ENCODE results near the gene B3GAT1. TPM values are rescaled to one million over a fixed set of nuclear protein-coding genes. Genes with fewer than 3 reads are reported as not detected.

B3GAT1 gene
- total RNA-seq, 2 experiments from 2014 or later = 0.14 to 0.22 TPM

DNA sequence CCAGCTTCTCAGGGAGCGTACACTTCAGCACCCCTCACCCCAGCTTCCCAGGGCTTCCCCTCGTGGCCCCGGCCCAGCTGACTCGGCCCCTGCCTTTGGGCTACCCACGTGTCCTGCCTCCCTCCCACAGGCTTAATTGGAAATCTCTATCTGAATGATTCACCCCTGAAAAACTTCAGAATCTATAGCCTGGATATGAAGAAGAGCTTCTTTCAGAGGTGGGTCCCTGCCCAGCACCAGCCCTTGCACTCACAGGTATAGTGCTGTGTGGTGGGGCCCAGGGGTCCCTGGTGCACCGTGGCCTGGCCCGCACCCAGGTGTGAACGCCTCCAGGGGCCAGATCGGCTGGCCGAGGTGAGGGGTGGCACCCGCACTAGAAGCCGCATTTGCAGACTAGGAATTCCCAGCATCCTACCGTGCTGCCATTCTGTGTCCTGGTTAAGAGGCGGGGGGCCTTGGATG is 38.4 kb downstream of the B3GAT1 start:
- Histone ChIP-seq H3K9me3 (ENCODE audit: control insufficient read depth in 1 of 2, insufficient read depth in 1 of 2, low read length in 2 of 2) (no peaks in the 10 kb centered on the region), H3K36me3 (ENCODE audit: insufficient read depth, low read length) (no peaks in the 10 kb centered on the region), H3K4me1 (ENCODE audit: insufficient read depth, low read length) (no peaks in the 10 kb centered on the region), H3K27ac (ENCODE audit: low read depth in 1 of 2, low read length in 2 of 2) (no peak overlapping the region), H3K27me3 (ENCODE audit: control insufficient read depth in 1 of 2, insufficient read depth in 2 of 2, low read length in 2 of 2) (no peaks in the 10 kb centered on the region), H3K4me3 (ENCODE audit: low read length) (no peak overlapping the region)
- no peaks in the 10 kb centered on the region for H3K36me3 Mint-ChIP-seq (ENCODE audit: low read depth)
- no peaks in the 10 kb centered on the region for H3K27me3 Mint-ChIP-seq
- no peaks in the 10 kb centered on the region for H3K9me3 Mint-ChIP-seq
- DNase-seq (no peak), ATAC-seq (ENCODE audit: poor library complexity) (no peak)
- H3K27ac Mint-ChIP-seq = no peak overlapping the region
- H3K4me1 Mint-ChIP-seq (ENCODE audit: low read depth) = no peaks in the 10 kb centered on the region
- CTCF ChIA-PET = no interaction called here
- no peak overlapping the region for H3K4me3 Mint-ChIP-seq
- POLR2A ChIA-PET = no interaction called here
- intact Hi-C loops (cut with DNase I, micrococcal nuclease) = no loop called here
- TF ChIP-seq, protein P1, sequence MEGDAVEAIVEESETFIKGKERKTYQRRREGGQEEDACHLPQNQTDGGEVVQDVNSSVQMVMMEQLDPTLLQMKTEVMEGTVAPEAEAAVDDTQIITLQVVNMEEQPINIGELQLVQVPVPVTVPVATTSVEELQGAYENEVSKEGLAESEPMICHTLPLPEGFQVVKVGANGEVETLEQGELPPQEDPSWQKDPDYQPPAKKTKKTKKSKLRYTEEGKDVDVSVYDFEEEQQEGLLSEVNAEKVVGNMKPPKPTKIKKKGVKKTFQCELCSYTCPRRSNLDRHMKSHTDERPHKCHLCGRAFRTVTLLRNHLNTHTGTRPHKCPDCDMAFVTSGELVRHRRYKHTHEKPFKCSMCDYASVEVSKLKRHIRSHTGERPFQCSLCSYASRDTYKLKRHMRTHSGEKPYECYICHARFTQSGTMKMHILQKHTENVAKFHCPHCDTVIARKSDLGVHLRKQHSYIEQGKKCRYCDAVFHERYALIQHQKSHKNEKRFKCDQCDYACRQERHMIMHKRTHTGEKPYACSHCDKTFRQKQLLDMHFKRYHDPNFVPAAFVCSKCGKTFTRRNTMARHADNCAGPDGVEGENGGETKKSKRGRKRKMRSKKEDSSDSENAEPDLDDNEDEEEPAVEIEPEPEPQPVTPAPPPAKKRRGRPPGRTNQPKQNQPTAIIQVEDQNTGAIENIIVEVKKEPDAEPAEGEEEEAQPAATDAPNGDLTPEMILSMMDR (IDR thresholded peaks at IDR 0.05) = no peak

DNA sequence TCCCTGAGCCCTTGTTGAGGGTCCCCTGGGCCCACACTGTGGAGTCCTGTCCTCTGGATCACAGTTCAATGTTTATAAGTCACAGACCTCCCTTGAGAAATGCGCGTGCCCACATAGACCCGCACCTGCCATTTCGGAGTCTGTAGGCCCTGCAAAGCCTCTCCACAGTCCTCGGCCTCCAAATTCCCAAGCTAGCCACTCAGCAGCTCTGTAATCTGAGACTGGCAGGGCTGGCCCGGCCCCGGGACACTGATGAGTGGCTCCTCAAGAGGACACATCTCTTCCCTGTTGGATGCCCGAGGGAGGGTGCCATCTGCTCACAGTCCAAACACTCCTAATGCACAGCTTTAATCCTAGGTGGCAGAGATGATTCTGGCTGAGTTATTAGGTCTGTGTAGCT is 39.1 kb downstream of the B3GAT1 start:
- no peak overlapping the region for H3K27ac Mint-ChIP-seq
- no peaks in the 10 kb centered on the region for H3K9me3 ChIP-seq (ENCODE audit: control insufficient read depth in 1 of 2, insufficient read depth in 1 of 2, low read length in 2 of 2)
- no peaks in the 10 kb centered on the region for H3K9me3 Mint-ChIP-seq
- POLR2A ChIA-PET = no interaction called here
- no peaks in the 10 kb centered on the region for H3K36me3 Mint-ChIP-seq (ENCODE audit: low read depth)
- H3K4me3 ChIP-seq (ENCODE audit: low read length) = no peak overlapping the region
- no peaks in the 10 kb centered on the region for H3K27me3 ChIP-seq (ENCODE audit: control insufficient read depth in 1 of 2, insufficient read depth in 2 of 2, low read length in 2 of 2)
- ATAC-seq (ENCODE audit: poor library complexity) (no peak), DNase-seq (no peak)
- H3K27ac ChIP-seq (ENCODE audit: low read depth in 1 of 2, low read length in 2 of 2) = no peak overlapping the region
- intact Hi-C loops (cut with DNase I, micrococcal nuclease) = no loop called here
- H3K36me3 ChIP-seq (ENCODE audit: insufficient read depth, low read length) = no peaks in the 10 kb centered on the region
- no peaks in the 10 kb centered on the region for H3K4me1 ChIP-seq (ENCODE audit: insufficient read depth, low read length)
- TF ChIP-seq, protein P1 (IDR thresholded peaks at IDR 0.05) = no peak
- H3K27me3 Mint-ChIP-seq = no peaks in the 10 kb centered on the region
- CTCF ChIA-PET = no interaction called here
- H3K4me1 Mint-ChIP-seq (ENCODE audit: low read depth) = no peaks in the 10 kb centered on the region
- no peak overlapping the region for H3K4me3 Mint-ChIP-seq

DNA sequence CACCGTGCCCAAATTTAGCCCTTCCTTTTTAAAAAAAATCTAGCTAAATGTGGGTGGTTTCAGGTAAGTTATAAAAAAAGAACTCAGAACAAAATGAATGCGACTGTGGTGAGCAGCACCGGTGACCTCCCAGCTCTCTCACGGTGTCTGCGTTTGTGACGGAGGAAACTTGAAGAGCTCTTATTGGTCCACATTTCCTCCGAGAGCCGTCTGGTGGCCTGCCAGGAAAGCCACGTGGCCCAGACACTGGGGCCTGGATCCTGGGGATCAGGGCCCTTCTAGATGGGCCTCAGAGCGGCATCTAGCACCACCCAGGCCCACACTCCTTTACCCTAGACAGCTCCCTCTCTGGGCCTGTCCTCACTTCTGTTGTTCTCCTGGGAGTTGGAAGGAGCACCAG is 39.5 kb downstream of the B3GAT1 start:
- no peaks in the 10 kb centered on the region for H3K27me3 ChIP-seq (ENCODE audit: control insufficient read depth in 1 of 2, insufficient read depth in 2 of 2, low read length in 2 of 2)
- H3K27ac Mint-ChIP-seq = no peak overlapping the region
- no peak for ATAC-seq (ENCODE audit: poor library complexity)
- ChIA-PET CTCF (no interaction called here), POLR2A (no interaction called here)
- H3K4me1 ChIP-seq (ENCODE audit: insufficient read depth, low read length) = no peaks in the 10 kb centered on the region
- no peak overlapping the region for H3K4me3 Mint-ChIP-seq
- no peaks in the 10 kb centered on the region for H3K4me1 Mint-ChIP-seq (ENCODE audit: low read depth)
- DNase-seq = no peak
- intact Hi-C loops (cut with DNase I, micrococcal nuclease) = no loop called here
- H3K27ac ChIP-seq (ENCODE audit: low read depth in 1 of 2, low read length in 2 of 2) = no peak overlapping the region
- H3K27me3 Mint-ChIP-seq = no peaks in the 10 kb centered on the region
- no peaks in the 10 kb centered on the region for H3K36me3 ChIP-seq (ENCODE audit: insufficient read depth, low read length)
- no peaks in the 10 kb centered on the region for H3K9me3 Mint-ChIP-seq
- no peak overlapping the region for H3K4me3 ChIP-seq (ENCODE audit: low read length)
- H3K36me3 Mint-ChIP-seq (ENCODE audit: low read depth) = no peaks in the 10 kb centered on the region
- TF ChIP-seq, protein P1 (IDR thresholded peaks at IDR 0.05) = no peak
- no peaks in the 10 kb centered on the region for H3K9me3 ChIP-seq (ENCODE audit: control insufficient read depth in 1 of 2, insufficient read depth in 1 of 2, low read length in 2 of 2)
